Stimulated activated CD8-positive, alpha-beta memory T cell treated with anti-CD3 and anti-CD28 coated beads, Interleukin-7, amount 100 ng/mL, for 1 hour (primary cell): ENCODE data around the gene TRAPPC8.
"Not testable (repeated sequence)": the region's sequence is repeated elsewhere in the genome, so short reads cannot be mapped to it uniquely, and the experiment has no call there.

Experiments
- DNase-seq, 2 donors: peaks; one replicate each; pipeline ENCODE4 v3.0.0-alpha.2; 2020; ENCODE audit warnings: low read depth in 2 of 2

TRAPPC8 gene

GRCh38 chr18:31857526-31858106 is 85.3 kb downstream of the TRAPPC8 start:
- no peak for DNase-seq

DNA sequence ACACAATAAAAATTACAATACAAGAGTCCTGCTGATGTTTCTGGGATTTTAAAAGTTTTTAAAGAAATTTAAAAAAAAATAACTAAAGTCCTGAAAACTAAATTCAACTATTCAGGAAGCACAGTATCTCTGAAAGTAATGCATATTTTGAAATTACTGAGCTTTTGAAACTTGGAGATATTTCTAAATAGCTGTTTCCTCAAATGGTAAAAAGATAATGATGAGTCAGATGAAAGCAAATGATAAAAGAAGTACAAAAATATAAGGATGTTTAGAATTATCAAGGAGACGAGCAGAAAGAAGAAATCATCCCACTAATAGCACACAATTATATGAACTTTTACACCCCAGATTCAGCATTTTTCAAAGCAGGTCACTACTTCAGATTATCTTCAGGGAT is 92.1 kb downstream of the TRAPPC8 start:
- DNase-seq: no peak

DNA sequence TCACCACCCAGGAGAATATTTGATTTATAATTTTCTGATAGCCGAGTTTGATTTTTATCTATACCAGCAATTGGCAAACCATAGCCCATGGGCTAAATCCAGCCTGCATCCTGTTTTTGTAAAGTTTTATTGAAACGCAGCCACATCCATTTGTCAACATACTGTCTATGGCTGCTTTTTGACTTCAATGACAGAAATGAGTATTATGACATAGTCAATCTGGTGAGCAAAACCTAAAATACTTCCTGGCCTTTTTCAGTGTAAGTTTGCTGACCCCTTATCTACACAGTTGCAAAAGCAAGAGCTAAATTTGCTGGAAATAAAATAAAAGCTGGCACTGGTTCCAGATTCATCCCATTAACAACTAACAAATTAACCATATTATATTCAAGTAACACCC is 102.4 kb downstream of the TRAPPC8 start:
- DNase-seq: no peak

DNA sequence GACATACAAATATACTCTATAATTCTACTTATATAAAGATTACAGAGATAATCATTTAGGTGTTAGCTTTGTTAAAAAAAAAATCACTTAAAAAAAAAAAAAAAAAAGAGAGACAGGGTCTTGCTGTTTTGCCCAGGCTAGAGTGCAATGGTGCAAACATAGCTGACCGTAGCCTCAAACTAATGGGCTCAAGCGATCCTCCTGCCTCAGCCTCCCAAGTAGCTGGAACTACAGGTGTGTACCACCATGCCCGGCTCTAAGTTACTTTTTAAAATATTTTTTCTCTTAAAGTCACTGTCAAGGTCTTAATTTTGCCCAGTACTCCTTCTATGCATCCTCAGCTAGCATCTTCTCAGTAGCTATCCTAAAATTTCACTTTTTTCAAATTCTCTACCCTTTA is 105.0 kb downstream of the TRAPPC8 start:
- DNase-seq: no peak

GRCh38 chr18:31835528-31836133 is 107.3 kb downstream of the TRAPPC8 start:
- DNase-seq: no peak

DNA sequence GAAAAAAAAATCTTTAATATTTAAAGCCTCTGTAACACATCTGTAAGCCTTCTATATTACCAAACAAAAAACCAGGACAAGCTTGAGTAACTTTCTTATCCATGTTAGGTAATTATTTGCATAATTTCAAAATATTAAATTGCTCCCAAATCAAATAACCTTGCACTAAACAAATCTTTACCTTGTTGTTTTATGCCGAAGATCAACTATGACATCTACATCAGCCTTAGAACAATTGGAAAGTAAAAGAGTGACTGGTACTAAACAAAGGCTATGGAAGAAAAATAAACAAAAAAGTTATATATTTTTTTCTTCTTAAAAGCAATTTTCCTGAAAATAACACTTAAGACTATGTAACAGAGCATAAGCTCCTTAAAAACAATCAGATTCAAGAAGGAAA is 111.0 kb downstream of the TRAPPC8 start:
- no peak for DNase-seq

- no peak for DNase-seq
These were observed 112.2 kb downstream of the TRAPPC8 start for GRCh38 chr18:31830686-31831085.

DNA sequence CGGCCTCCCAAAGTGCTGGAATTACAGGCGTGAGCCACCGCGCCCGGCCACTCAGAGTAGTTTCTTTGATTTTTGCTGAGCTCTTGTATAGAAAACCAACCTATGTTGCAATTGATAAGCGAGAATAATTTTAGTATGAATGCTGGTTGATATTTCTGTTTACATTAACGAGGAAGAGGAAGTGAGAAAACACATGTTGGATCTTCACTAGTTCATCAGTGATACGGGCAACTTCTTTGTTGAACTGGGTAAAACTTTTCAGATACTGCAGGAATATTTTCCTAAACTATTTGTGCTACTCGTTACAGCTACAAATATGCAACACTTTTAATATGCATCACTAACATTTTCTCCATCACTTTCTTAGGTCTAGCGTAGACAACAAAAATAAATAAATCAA is 114.3 kb downstream of the TRAPPC8 start:
- DNase-seq: no peak

GRCh38 chr18:31826673-31827325 is 116.1 kb downstream of the TRAPPC8 start:
- not testable (repeated sequence) for DNase-seq

DNA sequence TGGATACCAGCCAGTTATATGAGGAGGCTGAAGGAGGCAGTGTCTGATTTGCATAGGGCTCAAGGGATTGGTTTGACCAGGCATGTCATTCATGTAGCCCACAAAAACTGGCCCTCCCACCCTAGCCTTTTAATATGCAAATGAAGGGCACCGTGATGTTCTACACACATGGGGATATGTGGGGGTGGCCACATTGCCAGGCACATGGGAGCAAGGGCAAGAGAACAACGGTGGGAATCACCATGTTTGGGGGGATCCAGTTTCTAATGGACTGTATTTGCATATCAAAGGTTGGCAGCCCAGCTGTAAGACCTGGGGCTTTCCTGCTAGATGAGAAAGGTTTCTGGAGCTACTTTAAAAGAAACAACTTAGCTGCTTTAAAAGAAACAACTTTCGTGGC is 117.2 kb downstream of the TRAPPC8 start:
- DNase-seq: no peak

GRCh38 chr18:31821545-31822171 is 121.3 kb downstream of the TRAPPC8 start:
- DNase-seq: no peak

DNA sequence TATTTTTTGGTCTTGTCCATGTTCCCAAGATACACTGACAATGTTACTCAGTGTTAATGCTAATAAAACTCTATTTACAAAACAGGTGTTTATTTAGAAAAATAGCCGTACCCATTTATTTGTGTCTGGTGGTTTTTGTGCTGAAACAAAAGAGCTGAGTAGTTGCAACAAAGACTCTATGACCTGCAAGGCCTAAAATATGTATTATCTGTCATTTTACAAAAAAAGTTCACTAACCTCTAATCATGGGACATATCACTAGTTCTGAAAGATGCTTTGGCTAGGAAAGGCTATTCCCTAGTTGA is 123.1 kb downstream of the TRAPPC8 start:
- no peak for DNase-seq

DNA sequence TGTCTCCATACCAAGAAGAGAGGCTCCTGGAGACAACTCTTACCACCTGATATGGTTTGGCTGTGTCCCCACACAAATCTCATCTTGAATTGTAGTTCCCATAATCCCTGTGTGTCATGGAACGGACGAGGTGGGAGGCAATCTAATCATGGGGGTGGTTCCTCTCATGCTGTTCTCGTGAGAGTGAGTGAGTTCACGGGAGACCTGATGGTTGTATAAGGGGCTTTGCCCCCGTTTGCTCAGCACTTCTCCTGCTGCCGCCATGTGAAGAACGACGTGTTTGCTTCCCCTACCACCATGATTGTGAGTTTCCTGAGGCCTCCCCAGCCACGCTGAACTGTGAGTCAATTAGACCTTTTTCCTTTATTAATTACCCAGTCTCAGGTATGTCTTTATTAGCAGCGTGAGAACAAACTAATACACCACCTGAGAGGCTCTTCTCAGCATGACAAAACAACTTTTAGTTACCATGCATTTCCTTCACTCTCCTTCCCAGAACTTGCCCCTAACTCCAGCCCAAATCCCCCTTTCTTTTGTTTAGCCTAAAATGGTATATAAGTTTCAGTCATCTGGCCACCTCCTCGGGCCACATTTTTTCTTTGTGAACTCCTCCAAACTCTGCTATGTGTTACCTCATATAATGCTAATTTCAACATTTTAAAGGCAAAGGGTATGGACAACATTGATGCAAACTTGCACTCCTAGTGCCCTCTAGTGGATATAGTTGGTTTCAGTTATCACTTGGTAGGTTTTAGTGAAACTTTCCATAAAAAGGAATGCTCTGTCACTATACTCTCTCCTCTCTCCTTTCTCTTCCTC is 123.6 kb downstream of the TRAPPC8 start:
- no peak for DNase-seq

DNA sequence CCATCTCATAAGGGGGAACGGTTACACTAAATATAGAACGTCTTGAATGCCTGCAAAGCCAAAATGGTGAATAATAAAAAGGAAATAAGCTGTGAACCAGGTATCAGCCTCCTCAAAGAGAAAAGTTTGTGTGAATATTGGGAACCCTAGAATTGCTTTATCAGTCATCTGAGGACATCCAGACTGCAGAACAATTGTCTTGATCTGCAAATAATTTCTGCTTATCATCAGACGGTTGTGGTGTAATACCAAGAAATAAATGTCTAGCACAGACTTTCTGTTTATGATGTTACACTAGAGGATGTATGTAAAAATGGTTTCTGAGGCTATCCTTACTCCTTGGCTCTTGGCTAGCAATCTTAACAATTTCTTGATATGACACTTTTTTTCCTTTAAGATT is 128.8 kb downstream of the TRAPPC8 start:
- DNase-seq: no peak

GRCh38 chr18:31810336-31811130 is 132.4 kb downstream of the TRAPPC8 start:
- DNase-seq: not testable (repeated sequence)

DNA sequence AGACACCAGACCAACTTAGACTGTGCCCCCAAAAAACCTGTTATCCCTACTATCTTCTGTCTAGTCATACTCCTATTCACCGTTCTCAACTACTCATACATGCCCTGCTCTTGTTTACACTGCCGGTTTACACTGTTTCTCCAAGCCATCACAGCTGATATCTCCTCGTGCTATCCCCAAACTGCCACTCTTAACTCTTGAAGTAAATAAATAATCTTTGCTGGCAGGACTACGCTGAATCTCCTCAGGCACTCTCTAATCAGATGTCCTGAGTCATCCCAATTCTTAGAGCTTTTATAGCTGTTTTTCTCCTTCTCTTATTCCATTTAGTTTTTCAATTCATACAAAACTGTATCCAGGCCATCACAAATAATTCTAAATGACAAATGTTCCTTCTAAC is 133.9 kb downstream of the TRAPPC8 start:
- DNase-seq: not testable (repeated sequence)

- DNase-seq: no peak
These were observed 141.8 kb downstream of the TRAPPC8 start for GRCh38 chr18:31801078-31801477.

- not testable (repeated sequence) for DNase-seq
These were observed 143.7 kb downstream of the TRAPPC8 start for GRCh38 chr18:31799257-31799656.

DNA sequence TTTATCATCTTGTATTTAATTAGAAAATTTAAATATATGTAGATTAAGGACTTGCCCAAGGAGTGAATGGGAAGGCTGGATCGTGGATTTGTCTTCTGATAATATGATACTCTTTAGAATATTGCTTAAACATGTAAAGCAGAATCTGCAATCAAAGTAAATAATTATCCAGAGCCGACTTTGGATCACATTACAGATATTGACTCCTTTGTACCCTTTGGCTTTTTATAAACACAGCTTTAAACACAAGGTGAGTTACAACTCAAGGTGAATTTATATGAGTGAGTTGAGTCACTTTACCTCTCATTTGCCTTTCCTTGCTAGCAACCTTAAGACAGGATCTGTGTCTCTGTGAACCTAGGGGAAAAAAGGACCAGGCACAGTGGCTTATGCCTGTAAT is 144.5 kb downstream of the TRAPPC8 start:
- no peak for DNase-seq

DNA sequence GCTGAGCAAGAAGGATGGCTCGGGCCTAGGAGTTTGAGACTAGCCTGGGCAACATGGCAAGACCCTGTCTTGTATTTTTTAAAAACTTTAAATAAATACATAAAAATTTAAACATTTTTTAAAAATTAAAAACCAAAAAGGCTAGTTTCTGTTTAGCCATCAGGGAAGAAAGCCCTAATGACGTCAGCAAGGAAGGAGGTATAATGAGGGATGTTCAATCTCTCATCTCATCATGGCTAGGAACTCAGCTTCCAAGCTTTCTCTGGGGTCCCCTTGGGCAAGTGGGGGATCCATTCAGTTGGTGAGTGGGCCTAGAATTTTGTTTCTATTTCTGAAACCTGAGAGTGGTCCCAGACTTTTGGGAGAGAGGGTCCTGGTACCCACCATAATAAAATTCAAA is 147.2 kb downstream of the TRAPPC8 start:
- DNase-seq: no peak

DNA sequence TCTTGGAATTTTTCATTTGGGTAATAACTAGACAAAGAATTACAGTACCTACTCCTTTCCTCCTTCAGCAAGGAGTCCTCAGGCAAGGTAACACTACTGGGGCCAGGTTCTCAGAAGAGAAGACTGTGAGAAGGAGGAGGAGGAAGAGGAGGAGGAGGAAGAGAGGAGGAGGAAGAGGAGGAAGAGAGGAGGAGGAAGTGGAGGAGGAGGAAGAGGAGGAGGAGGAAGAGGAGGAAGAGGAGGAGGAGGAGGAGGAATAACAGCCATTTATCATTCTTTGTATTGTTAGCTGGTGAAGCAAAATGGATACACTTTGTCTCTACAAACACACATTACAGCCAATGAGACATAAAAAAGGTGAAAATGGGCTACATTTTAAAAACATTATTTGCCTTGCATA is 149.4 kb downstream of the TRAPPC8 start:
- no peak for DNase-seq

DNA sequence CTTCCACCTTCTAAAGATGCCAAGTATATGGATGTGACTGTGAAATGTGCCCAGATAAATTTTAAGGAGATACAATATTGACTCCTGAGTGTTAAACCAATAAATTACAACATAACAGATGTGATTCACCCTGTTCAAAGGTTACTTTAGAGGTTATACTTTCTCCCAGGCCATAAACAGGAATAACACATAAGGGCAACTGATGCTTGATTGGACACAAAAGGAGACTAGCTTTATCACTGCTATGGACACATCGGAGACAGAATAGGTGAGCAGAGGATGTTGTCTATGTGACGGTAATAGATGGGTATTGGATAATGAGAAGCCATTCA is 150.4 kb downstream of the TRAPPC8 start:
- no peak for DNase-seq
